Fibroblast of skin of left biceps (primary cell): ENCODE results near the gene HRC.
"Not testable (repeated sequence)": the region's sequence is repeated elsewhere in the genome, so short reads cannot be mapped to it uniquely, and the experiment has no call there.

Experiments
- DNase-seq, 2 experiments: peaks; one replicate each; pipeline ENCODE4 v3.0.0-alpha.2; 2013; ENCODE audit warnings: low read depth in 2 of 2

Gene HRC

GRCh38 chr19:49155005-49155819 is at the start of gene HRC:
Gene HRC, minus strand, starts transcription at chr19:49155396. Its CDS starts 159 bp downstream, at chr19:49155237.
- no peak for DNase-seq

GRCh38 chr19:49201042-49201441 is 45.8 kb upstream of the HRC start:
- no peak for DNase-seq

GRCh38 chr19:49200238-49200862 is 45.2 kb upstream of the HRC start:
- DNase-seq = no peak

- DNase-seq = no peak
Measured at GRCh38 chr19:49196527-49197240, 41.5 kb upstream of the HRC start.

- no peak for DNase-seq
Measured at GRCh38 chr19:49194408-49194807, 39.2 kb upstream of the HRC start.

GRCh38 chr19:49193822-49194394 is 38.7 kb upstream of the HRC start:
- DNase-seq = no peak

- DNase-seq = no peak
Measured at GRCh38 chr19:49190781-49191180, 35.6 kb upstream of the HRC start.

GRCh38 chr19:49189259-49189658 is 34.1 kb upstream of the HRC start:
- DNase-seq = no peak

- no peak for DNase-seq
Measured at GRCh38 chr19:49188626-49189200, 33.5 kb upstream of the HRC start.

GRCh38 chr19:49186108-49186507 is 30.9 kb upstream of the HRC start:
- no peak for DNase-seq

GRCh38 chr19:49182848-49183375 is 27.7 kb upstream of the HRC start:
- DNase-seq = no peak

- DNase-seq = not testable (repeated sequence)
Measured at GRCh38 chr19:49182010-49182847, 27.0 kb upstream of the HRC start.

- DNase-seq = no peak
Measured at GRCh38 chr19:49180659-49181058, 25.5 kb upstream of the HRC start.

- no peak for DNase-seq
Measured at GRCh38 chr19:49173198-49173597, 18.0 kb upstream of the HRC start.

- no peak for DNase-seq
Measured at GRCh38 chr19:49168421-49168820, 13.2 kb upstream of the HRC start.

- no peak for DNase-seq
Measured at GRCh38 chr19:49167857-49168409, 12.7 kb upstream of the HRC start.

- no peak for DNase-seq
Measured at GRCh38 chr19:49165865-49166301, 10.7 kb upstream of the HRC start.

- DNase-seq = no peak
Measured at GRCh38 chr19:49165111-49165750, 10.0 kb upstream of the HRC start.

GRCh38 chr19:49161987-49162386 is 6.8 kb upstream of the HRC start:
- DNase-seq = no peak
